Measurements from ENCODE around the gene MORN4. TPM values are rescaled to one million over a fixed set of nuclear protein-coding genes. Genes with fewer than 3 reads are reported as not detected.

Gene MORN4
- total and polyA plus RNA-seq, 2 of the 13 experiments (the other 11 are each of a cell fraction or from before 2014, with no cell fraction given) = 3.4 to 9.1 TPM

DNA sequence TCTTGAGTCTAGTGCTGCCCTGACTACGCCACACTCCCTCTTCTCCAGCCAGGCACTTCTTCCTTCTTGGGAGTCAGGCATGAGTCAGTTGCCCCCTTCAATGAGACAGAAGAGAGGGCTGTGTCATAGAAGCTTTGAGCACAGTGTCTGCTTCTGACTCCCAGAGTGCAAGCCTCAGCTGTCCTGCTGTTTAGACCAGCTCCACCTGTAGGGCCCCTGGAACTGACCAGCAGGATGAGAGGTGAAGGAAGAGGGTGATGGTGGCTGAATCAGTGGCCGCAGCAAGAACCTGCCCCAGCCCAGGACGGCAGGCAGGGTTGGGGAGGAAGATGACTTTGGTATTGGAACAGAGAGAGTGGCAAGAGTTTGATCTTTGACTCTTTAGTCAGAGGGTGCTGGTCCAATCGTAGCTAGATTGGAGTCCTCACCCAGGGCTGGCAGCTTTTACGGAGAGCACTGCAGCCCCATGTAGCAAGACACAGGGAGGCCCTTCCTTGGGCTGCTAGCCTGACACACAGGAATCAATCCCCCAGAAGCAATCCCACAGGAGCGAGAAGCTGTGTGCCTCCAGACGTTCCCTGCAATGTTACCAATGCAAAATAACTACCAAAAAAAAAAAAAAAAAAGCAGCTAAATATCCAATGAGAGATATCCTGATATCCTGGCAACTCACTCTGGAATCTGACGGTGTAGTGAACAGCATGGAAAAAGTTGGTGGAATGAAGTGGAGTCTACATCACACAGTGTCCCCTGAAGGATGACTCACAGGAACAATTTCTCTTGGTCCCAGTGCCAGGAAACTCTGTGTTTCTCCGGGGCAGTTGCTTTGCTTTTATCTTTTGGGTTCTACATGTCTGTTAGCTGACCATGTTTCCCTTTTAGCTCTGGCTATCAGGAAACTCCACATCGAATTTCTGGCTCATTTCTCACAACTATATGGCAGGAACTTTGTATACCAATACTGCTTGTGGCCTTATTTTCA, 36.9 kb downstream of the MORN4 start:
- Histone ChIP-seq H3K27ac (ENCODE audit: extremely low read length, insufficient read depth, low read length) (peak overlapping the region; percentile 37), H3K4me1 (ENCODE audit: insufficient read depth, low read length) (peaks cover 33% of the 10 kb centered on the region), H3K79me2 (ENCODE audit: insufficient read depth, low read length) (no peaks in the 10 kb centered on the region), H3K4me3 (replicated peaks in 1 of 3; ENCODE audit: insufficient read depth in 1 of 3, low read depth in 2 of 3, low read length in 3 of 3) (peak overlapping the region in 1 of 3 experiments; percentile 6; a peak in 1 of 6 replicates), H3K9ac (ENCODE audit: insufficient read depth, low read depth, low read length) (peak overlapping the region; percentile 25; the same call in 1 of the 2 replicates), H3K27me3 (ENCODE audit: control insufficient read depth in 1 of 2, insufficient read depth in 2 of 2, low read length in 2 of 2) (no peaks in the 10 kb centered on the region; a peak in 1 of 5 replicates), H4K20me1 (ENCODE audit: insufficient read depth, low read length) (no peaks in the 10 kb centered on the region), H3K4me2 (ENCODE audit: low read depth, low read length) (peak overlapping the region; percentile 57), H3K36me3 (replicated peaks in 1 of 2; ENCODE audit: control insufficient read depth in 1 of 2, insufficient read depth in 2 of 2, low read length in 2 of 2) (no peaks in the 10 kb centered on the region), H2AFZ (ENCODE audit: low read length) (no peak overlapping the region), H3K9me3 (ENCODE audit: low read length) (no peaks in the 10 kb centered on the region)
- FAIRE-seq = peak; percentile 62
- intact Hi-C loops (cut with micrococcal nuclease; ENCODE audit: unreplicated experiment) (loop anchor here (1.0 kb wide), 1 partner anchor 12 kb away; the partner anchor contains the start of gene HOGA1), in situ Hi-C loops (cut with HindIII; ENCODE audit: extremely low pct_ligation_motif_present, low pct_unique_long_range_greater_than_20kb) (no loop called here)
- peak; percentile 64 for DNase-seq (ENCODE audit: low spot score)
- BruUV-seq (replicated peaks) = no TSS peak
- peak; percentile 85 for ATAC-seq
- POLR2A ChIA-PET = interaction anchor here (0.8 to 3.5 kb wide), 3 partner anchors 8 to 22 kb away, joined by 3 to 23 read pairs (median 3); partner anchors contain the start of gene HOGA1
- 36% methylated on average over 8 of the region's 10 CpGs for WGBS (ENCODE audit: low lambda C conversion rate)
- CTCF ChIA-PET (ENCODE audit: low intra/inter-chr PET ratio, low total read pairs) = no interaction called here
- no peak for TF ChIP-seq SAFB2 (CRISPR knock-in tag; IDR thresholded peaks at IDR 0.05; ENCODE audit: borderline replicate concordance, low read depth)
- no peak for TF ChIP-seq NCOA1 (CRISPR knock-in tag; IDR thresholded peaks at IDR 0.05)
- no peak for TF ChIP-seq ZNF20 (CRISPR knock-in tag; IDR thresholded peaks at IDR 0.05)
- TF ChIP-seq ZFP36L1 (CRISPR knock-in tag; IDR thresholded peaks at IDR 0.05) = no peak
- no peak for TF ChIP-seq TEF (CRISPR knock-in tag; IDR thresholded peaks at IDR 0.05)
- TF ChIP-seq SP5 (CRISPR knock-in tag; IDR thresholded peaks at IDR 0.05; ENCODE audit: borderline replicate concordance, low read depth) = no peak
- TF ChIP-seq PLSCR1 (CRISPR knock-in tag; IDR thresholded peaks at IDR 0.05; ENCODE audit: borderline replicate concordance) = no peak
- no peak for TF ChIP-seq AKAP8 (CRISPR knock-in tag; IDR thresholded peaks at IDR 0.05)
- TF ChIP-seq, protein P1, sequence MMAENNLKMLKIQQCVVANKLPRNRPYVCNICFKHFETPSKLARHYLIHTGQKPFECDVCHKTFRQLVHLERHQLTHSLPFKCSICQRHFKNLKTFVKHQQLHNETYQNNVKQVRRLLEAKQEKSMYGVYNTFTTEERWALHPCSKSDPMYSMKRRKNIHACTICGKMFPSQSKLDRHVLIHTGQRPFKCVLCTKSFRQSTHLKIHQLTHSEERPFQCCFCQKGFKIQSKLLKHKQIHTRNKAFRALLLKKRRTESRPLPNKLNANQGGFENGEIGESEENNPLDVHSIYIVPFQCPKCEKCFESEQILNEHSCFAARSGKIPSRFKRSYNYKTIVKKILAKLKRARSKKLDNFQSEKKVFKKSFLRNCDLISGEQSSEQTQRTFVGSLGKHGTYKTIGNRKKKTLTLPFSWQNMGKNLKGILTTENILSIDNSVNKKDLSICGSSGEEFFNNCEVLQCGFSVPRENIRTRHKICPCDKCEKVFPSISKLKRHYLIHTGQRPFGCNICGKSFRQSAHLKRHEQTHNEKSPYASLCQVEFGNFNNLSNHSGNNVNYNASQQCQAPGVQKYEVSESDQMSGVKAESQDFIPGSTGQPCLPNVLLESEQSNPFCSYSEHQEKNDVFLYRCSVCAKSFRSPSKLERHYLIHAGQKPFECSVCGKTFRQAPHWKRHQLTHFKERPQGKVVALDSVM (CRISPR knock-in tag; IDR thresholded peaks at IDR 0.05) = no peak
- TF ChIP-seq KMT2A (CRISPR knock-in tag; IDR thresholded peaks at IDR 0.05) = no peak
- TF ChIP-seq RNF219 (CRISPR knock-in tag; IDR thresholded peaks at IDR 0.05) = no peak
- TF ChIP-seq ZGPAT (CRISPR knock-in tag; IDR thresholded peaks at IDR 0.05) = no peak
- TF ChIP-seq ZNF333 (CRISPR knock-in tag; IDR thresholded peaks at IDR 0.05; ENCODE audit: borderline replicate concordance) = no peak
- peak; percentile 86 for TF ChIP-seq FOSL2 (CRISPR knock-in tag; IDR thresholded peaks at IDR 0.05)

Measured in HepG2 (cell line).